ENCODE data around the gene BOC. TPM values are rescaled to one million over a fixed set of nuclear protein-coding genes. Genes with fewer than 3 reads are reported as not detected.
A peak's percentile ranks its signal among the peaks of the same experiment; 100 is the strongest.

BOC gene
- total and polyA plus RNA-seq, 2 of the 13 experiments (the other 11 are each of a cell fraction or from before 2014, with no cell fraction given), result 0.04 TPM; not detected in 1

GRCh38 chr3:113277941-113278598 lies 66.7 kb downstream of the BOC start (continued):
- TF ChIP-seq CTCF (CRISPR knock-in tag; IDR thresholded peaks at IDR 0.05), result 0 out of 2 replicates have a peak, but pooled peaks have one; percentile 15

DNA sequence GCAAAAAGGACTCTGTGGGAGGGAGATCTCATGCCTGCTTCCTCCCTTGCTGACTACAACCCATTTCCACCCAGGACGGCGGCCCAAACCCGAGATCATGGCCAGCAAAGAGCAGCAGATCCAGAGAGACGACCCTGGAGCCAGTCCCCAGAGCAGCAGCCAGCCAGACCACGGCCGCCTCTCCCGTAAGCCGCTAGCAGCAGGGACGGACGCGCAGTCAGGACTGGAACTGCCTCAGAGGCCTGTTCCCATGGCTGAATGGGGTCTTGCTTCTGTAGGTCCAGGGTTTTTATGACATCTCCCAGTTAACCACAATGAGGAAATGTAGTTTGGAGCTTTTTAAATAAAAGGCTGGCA lies 67.2 kb downstream of the BOC start:
- no peaks in the 10 kb centered on the region for H3K36me3 ChIP-seq (replicated peaks in 1 of 2; ENCODE audit: control insufficient read depth in 1 of 2, insufficient read depth in 2 of 2, low read length in 2 of 2)
- no peaks in the 10 kb centered on the region for H3K9me3 ChIP-seq (ENCODE audit: low read length)
- H3K27ac ChIP-seq (ENCODE audit: extremely low read length, insufficient read depth, low read length), result no peak overlapping the region
- peaks cover 5 to 38% of the 10 kb centered on the region in 2 experiments; a peak in 4 of 5 replicates for H3K27me3 ChIP-seq (ENCODE audit: control insufficient read depth in 1 of 2, insufficient read depth in 2 of 2, low read length in 2 of 2)
- TF ChIP-seq MED1 (CRISPR knock-in tag; IDR thresholded peaks at IDR 0.05) (no peak), ZNF205 (CRISPR knock-in tag; IDR thresholded peaks at IDR 0.05) (no peak), STAT6 (CRISPR knock-in tag; IDR thresholded peaks at IDR 0.05; ENCODE audit: borderline replicate concordance) (no peak), ZSCAN12 (CRISPR knock-in tag; IDR thresholded peaks at IDR 0.05) (no peak), MED13 (CRISPR knock-in tag; IDR thresholded peaks at IDR 0.05) (no peak), KDM3A (CRISPR knock-in tag; IDR thresholded peaks at IDR 0.05; ENCODE audit: low read depth) (no peak), DNMT1 (CRISPR knock-in tag; IDR thresholded peaks at IDR 0.05) (no peak), ZNF225 (CRISPR knock-in tag; IDR thresholded peaks at IDR 0.05) (no peak), MAF1 (CRISPR knock-in tag; IDR thresholded peaks at IDR 0.05; ENCODE audit: borderline replicate concordance) (no peak), ZNF790 (CRISPR knock-in tag; IDR thresholded peaks at IDR 0.05; ENCODE audit: borderline replicate concordance) (no peak), FOSL1 (CRISPR knock-in tag; IDR thresholded peaks at IDR 0.05; ENCODE audit: borderline replicate concordance) (no peak), ZSCAN22 (CRISPR knock-in tag; IDR thresholded peaks at IDR 0.05) (no peak), ZNF17 (CRISPR knock-in tag; IDR thresholded peaks at IDR 0.05) (no peak), ZNF12 (CRISPR knock-in tag; IDR thresholded peaks at IDR 0.05) (no peak), NCOR1 (IDR thresholded peaks at IDR 0.05; ENCODE audit: borderline replicate concordance, low read length) (no peak), ZNF570 (CRISPR knock-in tag; IDR thresholded peaks at IDR 0.05; ENCODE audit: borderline replicate concordance) (no peak), SCMH1 (CRISPR knock-in tag; IDR thresholded peaks at IDR 0.05; ENCODE audit: borderline replicate concordance) (no peak), SRF (IDR thresholded peaks at IDR 0.05; ENCODE audit: low read depth, low read length) (no peak)
- no peak overlapping the region for H2AFZ ChIP-seq (ENCODE audit: low read length)
- intact Hi-C loops (cut with micrococcal nuclease; ENCODE audit: unreplicated experiment), result no loop called here
- CTCF ChIA-PET (ENCODE audit: low intra/inter-chr PET ratio, low total read pairs), result no interaction called here
- WGBS (ENCODE audit: low lambda C conversion rate), result 75% methylated on average over 9 of the region's 11 CpGs
- no peak for FAIRE-seq
- H4K20me1 ChIP-seq (ENCODE audit: insufficient read depth, low read length), result no peaks in the 10 kb centered on the region
- ATAC-seq, result no peak
- in situ Hi-C loops (cut with HindIII; ENCODE audit: extremely low pct_ligation_motif_present, low pct_unique_long_range_greater_than_20kb), result no loop called here
- no peak overlapping the region for H3K4me3 ChIP-seq (replicated peaks in 1 of 3; ENCODE audit: insufficient read depth in 1 of 3, low read depth in 2 of 3, low read length in 3 of 3)
- DNase-seq (ENCODE audit: low spot score), result no peak
- no TSS peak for BruUV-seq (replicated peaks)
- no peak overlapping the region for H3K4me2 ChIP-seq (ENCODE audit: low read depth, low read length)
- peaks cover 25% of the 10 kb centered on the region for H3K4me1 ChIP-seq (ENCODE audit: insufficient read depth, low read length)
- H3K9ac ChIP-seq (ENCODE audit: insufficient read depth, low read depth, low read length), result no peak overlapping the region
- POLR2A ChIA-PET, result no interaction called here
- H3K79me2 ChIP-seq (ENCODE audit: insufficient read depth, low read length), result no peaks in the 10 kb centered on the region

Measured in HepG2 (cell line).